ENCODE results near the gene CFAP107.

DNA sequence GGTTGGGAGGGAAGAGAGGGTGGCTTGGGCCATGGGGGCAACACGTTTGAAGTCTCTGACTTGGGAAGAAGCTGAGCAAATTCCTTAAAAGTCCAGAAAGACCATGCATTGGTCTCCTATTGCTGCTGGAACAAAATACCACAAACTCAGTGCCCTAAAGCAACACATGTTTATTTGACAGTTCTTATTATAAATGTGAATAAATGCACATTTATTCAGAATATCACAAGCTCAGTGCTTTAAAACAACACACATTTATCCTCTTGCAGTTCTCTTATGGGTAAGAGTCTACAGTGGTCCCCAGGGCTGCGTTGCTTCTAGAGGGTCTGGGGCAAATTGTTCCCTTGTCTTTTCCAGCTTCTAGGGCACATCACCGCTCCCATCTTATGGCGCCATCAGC is 17.5 kb downstream of the CFAP107 start:
- no peak for TF ChIP-seq POLR2AphosphoS5 (IDR thresholded peaks at IDR 0.05)
- TF ChIP-seq, protein P1, sequence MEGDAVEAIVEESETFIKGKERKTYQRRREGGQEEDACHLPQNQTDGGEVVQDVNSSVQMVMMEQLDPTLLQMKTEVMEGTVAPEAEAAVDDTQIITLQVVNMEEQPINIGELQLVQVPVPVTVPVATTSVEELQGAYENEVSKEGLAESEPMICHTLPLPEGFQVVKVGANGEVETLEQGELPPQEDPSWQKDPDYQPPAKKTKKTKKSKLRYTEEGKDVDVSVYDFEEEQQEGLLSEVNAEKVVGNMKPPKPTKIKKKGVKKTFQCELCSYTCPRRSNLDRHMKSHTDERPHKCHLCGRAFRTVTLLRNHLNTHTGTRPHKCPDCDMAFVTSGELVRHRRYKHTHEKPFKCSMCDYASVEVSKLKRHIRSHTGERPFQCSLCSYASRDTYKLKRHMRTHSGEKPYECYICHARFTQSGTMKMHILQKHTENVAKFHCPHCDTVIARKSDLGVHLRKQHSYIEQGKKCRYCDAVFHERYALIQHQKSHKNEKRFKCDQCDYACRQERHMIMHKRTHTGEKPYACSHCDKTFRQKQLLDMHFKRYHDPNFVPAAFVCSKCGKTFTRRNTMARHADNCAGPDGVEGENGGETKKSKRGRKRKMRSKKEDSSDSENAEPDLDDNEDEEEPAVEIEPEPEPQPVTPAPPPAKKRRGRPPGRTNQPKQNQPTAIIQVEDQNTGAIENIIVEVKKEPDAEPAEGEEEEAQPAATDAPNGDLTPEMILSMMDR (IDR thresholded peaks at IDR 0.05) = no peak
- no peak for TF ChIP-seq POLR2A (IDR thresholded peaks at IDR 0.05)
